ENCODE results near the gene CFAP97. TPM values are rescaled to one million over a fixed set of nuclear protein-coding genes. Genes with fewer than 3 reads are reported as not detected.
"Not testable (repeated sequence)": the region's sequence is repeated elsewhere in the genome, so short reads cannot be mapped to it uniquely, and the experiment has no call there.

The CFAP97 gene
- total RNA-seq, 5 donors from 2014 or later (not counting 1 experiment from before 2014, with no cell fraction given), result 29.8 to 35.3 (median 31.8) TPM

DNA sequence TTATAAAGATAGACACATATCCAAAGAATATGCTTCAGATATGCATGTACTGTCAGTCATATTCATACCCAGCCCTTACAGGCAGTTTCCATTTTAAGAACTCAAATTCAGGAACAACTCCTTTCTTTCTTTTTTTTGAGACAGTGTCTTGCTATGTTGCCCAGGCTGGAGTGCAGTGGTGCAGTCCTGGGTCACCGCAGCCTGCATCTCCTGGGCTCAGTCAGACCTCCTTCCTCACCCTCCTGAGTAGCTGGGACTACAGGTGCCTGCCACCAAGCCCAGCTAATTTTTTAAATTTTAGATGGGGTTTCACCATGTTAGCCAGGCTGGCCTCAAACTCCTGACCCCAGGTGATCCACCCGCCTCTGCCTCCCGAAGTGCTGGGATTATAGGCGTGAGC is 40.1 kb upstream of the CFAP97 start:
- Mint-ChIP-seq H3K27ac (no peak overlapping the region), H3K27me3 (no peaks in the 10 kb centered on the region), H3K36me3 (peaks cover 11% of the 10 kb centered on the region), H3K4me3 (no peak overlapping the region), H3K4me1 (peaks cover 0 to 3% (median 2%) of the 10 kb centered on the region in 3 donors), H3K9me3 (no peaks in the 10 kb centered on the region)
- DNase-seq (no peak), ATAC-seq (replicated peaks in 1 of 4) (no peak)
- ChIA-PET CTCF (interaction anchor here in 1 of 2 donors (0.6 to 0.7 kb wide), 2 partner anchors 19 to 229 kb away, joined by 3 to 5 read pairs; no protein-coding TSS in a partner anchor), POLR2A (interaction anchor here in 1 of 2 donors (0.7 kb wide), 1 partner anchor 16 kb away, joined by 3 read pairs; no protein-coding TSS in a partner anchor)
- H3K27me3 ChIP-seq (replicated peaks in 1 of 2; ENCODE audit: control insufficient read depth in 2 of 2, extremely low read depth in 1 of 2, insufficient read depth in 2 of 2, low read length in 1 of 2), result no peaks in the 10 kb centered on the region
- no peaks in the 10 kb centered on the region for H3K36me3 ChIP-seq (ENCODE audit: control insufficient read depth in 2 of 2, extremely low read depth in 1 of 2, insufficient read depth in 1 of 2, low read length in 1 of 2)
- no peak overlapping the region for H3K27ac ChIP-seq (ENCODE audit: low read length)
- no peak overlapping the region for H3K4me3 ChIP-seq (ENCODE audit: control insufficient read depth in 1 of 2, extremely low read depth in 1 of 2, low read length in 1 of 2)
- 100% methylated on average over 3 of the region's 4 CpGs for WGBS (ENCODE audit: insufficient coverage)
- H3K4me1 ChIP-seq (ENCODE audit: control insufficient read depth in 1 of 2, extremely low read depth in 1 of 2, insufficient read depth in 2 of 2, low read length in 2 of 2), result no peaks in the 10 kb centered on the region
- no peaks in the 10 kb centered on the region for H3K9me3 ChIP-seq

DNA sequence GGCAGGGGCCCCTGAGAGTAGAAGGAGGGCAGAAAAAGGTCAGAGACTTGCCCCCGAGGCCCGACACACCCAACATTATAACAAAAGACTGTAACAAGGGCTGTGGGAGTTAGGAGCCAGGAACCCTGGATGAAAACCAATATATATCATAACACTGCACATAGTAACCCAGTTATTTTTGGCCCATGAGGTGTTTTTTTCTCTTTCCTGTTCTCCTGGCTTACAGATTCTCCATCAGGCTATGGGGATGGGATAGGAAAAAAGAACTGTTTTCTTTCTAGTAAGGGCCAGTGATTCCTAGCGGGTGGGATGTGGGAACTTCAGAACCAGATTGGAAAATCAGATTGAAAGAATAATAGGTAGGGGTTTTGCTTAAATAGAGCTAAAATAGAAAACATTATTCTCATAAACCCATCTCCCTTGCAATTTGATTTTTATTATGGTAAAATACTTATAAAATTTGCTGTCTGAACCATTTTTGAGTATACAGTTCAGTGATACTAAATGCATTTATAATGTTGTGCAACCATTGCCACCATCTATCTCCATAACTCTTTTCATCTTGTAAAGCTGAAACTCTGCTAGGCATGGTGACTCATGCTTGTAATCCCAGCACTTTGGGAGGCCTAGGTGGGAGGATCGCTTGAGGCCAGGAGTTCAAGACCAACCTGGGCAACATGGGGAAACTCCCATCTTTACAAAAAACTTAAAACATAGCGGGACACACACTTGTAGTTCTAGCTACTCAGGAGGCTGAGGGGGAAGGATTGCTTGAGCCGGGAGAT is 39.1 kb upstream of the CFAP97 start:
- Mint-ChIP-seq H3K27ac (peak overlapping the region in 1 of 2 donors; percentile 34), H3K27me3 (no peaks in the 10 kb centered on the region), H3K36me3 (peaks cover 14% of the 10 kb centered on the region), H3K4me3 (no peak overlapping the region), H3K9me3 (peaks cover 0 to 5% (median 0%) of the 10 kb centered on the region in 3 donors), H3K4me1 (peaks cover 0 to 6% (median 6%) of the 10 kb centered on the region in 3 donors)
- no peak for DNase-seq
- WGBS (ENCODE audit: insufficient coverage), result no CpG with 5 or more reads among the region's 6 CpGs
- no peaks in the 10 kb centered on the region for H3K27me3 ChIP-seq (replicated peaks in 1 of 2; ENCODE audit: control insufficient read depth in 2 of 2, extremely low read depth in 1 of 2, insufficient read depth in 2 of 2, low read length in 1 of 2)
- no peaks in the 10 kb centered on the region for H3K9me3 ChIP-seq
- no peaks in the 10 kb centered on the region for H3K4me1 ChIP-seq (ENCODE audit: control insufficient read depth in 1 of 2, extremely low read depth in 1 of 2, insufficient read depth in 2 of 2, low read length in 2 of 2)
- ATAC-seq (replicated peaks in 1 of 4), result no peak
- ChIA-PET CTCF (interaction anchor here in 1 of 2 donors (0.6 to 0.7 kb wide), 2 partner anchors 10 to 20 kb away, joined by 3 read pairs; no protein-coding TSS in a partner anchor), POLR2A (interaction anchor here in 1 of 2 donors (0.7 kb wide), 1 partner anchor 17 kb away, joined by 3 read pairs; no protein-coding TSS in a partner anchor)
- no peak overlapping the region for H3K27ac ChIP-seq (ENCODE audit: low read length)
- H3K36me3 ChIP-seq (ENCODE audit: control insufficient read depth in 2 of 2, extremely low read depth in 1 of 2, insufficient read depth in 1 of 2, low read length in 1 of 2), result no peaks in the 10 kb centered on the region
- no peak overlapping the region for H3K4me3 ChIP-seq (ENCODE audit: control insufficient read depth in 1 of 2, extremely low read depth in 1 of 2, low read length in 1 of 2)

DNA sequence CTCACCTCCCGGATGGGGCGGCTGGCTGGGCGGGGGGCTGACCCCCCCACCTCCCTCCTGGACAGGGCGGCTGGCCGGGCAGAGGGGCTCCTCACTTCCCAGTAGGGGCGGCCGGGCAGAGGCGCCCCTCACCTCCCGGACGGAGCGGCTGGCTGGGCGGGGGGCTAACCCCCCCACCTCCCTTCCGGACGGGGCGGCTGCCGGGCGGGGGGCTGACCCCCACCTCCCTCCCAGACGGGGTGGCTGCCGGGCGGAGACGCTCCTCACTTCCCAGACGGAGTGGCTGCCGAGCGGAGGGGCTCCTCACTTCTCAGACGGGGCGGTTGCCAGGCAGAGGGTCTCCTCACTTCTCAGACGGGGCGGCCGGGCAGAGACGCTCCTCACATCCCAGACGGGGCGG is 36.7 kb upstream of the CFAP97 start:
- DNase-seq; CTCF ChIA-PET; H3K27me3 Mint-ChIP-seq; H3K27me3 ChIP-seq (replicated peaks in 1 of 2; ENCODE audit: control insufficient read depth in 2 of 2, extremely low read depth in 1 of 2, insufficient read depth in 2 of 2, low read length in 1 of 2); H3K36me3 Mint-ChIP-seq; H3K36me3 ChIP-seq (ENCODE audit: control insufficient read depth in 2 of 2, extremely low read depth in 1 of 2, insufficient read depth in 1 of 2, low read length in 1 of 2); H3K27ac Mint-ChIP-seq; H3K27ac ChIP-seq (ENCODE audit: low read length); H3K4me3 Mint-ChIP-seq; ATAC-seq (replicated peaks in 1 of 4); H3K9me3 Mint-ChIP-seq; POLR2A ChIA-PET; H3K4me1 ChIP-seq (ENCODE audit: control insufficient read depth in 1 of 2, extremely low read depth in 1 of 2, insufficient read depth in 2 of 2, low read length in 2 of 2); H3K9me3 ChIP-seq; H3K4me3 ChIP-seq (ENCODE audit: control insufficient read depth in 1 of 2, extremely low read depth in 1 of 2, low read length in 1 of 2): not testable (repeated sequence)
- peaks cover 0 to 12% (median 6%) of the 10 kb centered on the region in 3 donors for H3K4me1 Mint-ChIP-seq
- no CpG with 5 or more reads among the region's 32 CpGs for WGBS (ENCODE audit: insufficient coverage)

DNA sequence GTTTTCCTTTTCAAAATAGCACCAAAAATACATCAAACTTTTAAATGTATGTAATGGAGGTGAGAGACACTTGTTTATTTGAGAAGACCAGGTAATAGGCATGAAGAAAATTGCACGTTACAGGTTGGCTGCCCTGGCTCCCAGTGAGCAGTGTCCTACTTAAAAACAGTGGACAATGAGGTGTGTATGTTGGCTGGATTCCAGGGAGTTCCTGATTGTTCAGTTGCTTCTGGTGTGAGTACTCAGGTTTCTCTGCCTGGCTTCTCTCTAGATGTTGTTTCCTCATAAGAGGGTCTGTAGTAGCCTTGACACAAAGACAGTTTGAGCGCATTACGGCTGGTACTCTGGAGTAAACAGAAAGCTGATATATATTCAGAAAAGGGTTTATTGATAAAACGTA is 35.0 kb upstream of the CFAP97 start:
- Mint-ChIP-seq H3K9me3 (peaks cover 0 to 5% (median 0%) of the 10 kb centered on the region in 3 donors), H3K36me3 (peaks cover 8% of the 10 kb centered on the region), H3K27me3 (no peaks in the 10 kb centered on the region), H3K27ac (no peak overlapping the region), H3K4me1 (peaks cover 0 to 12% (median 3%) of the 10 kb centered on the region in 3 donors), H3K4me3 (no peak overlapping the region)
- H3K9me3 ChIP-seq, result no peaks in the 10 kb centered on the region
- no peak overlapping the region for H3K27ac ChIP-seq (ENCODE audit: low read length)
- H3K4me3 ChIP-seq (ENCODE audit: control insufficient read depth in 1 of 2, extremely low read depth in 1 of 2, low read length in 1 of 2), result no peak overlapping the region
- 100% methylated on average over 1 of the region's 4 CpGs for WGBS (ENCODE audit: insufficient coverage)
- H3K27me3 ChIP-seq (replicated peaks in 1 of 2; ENCODE audit: control insufficient read depth in 2 of 2, extremely low read depth in 1 of 2, insufficient read depth in 2 of 2, low read length in 1 of 2), result no peaks in the 10 kb centered on the region
- CTCF ChIA-PET, result interaction anchor here in 1 of 2 donors (0.5 kb wide), 1 partner anchor 143 kb away, joined by 3 read pairs; no protein-coding TSS in a partner anchor
- POLR2A ChIA-PET, result no interaction called here
- DNase-seq, result no peak
- H3K36me3 ChIP-seq (ENCODE audit: control insufficient read depth in 2 of 2, extremely low read depth in 1 of 2, insufficient read depth in 1 of 2, low read length in 1 of 2), result peaks cover 0 to 4% of the 10 kb centered on the region in 2 donors
- H3K4me1 ChIP-seq (ENCODE audit: control insufficient read depth in 1 of 2, extremely low read depth in 1 of 2, insufficient read depth in 2 of 2, low read length in 2 of 2), result no peaks in the 10 kb centered on the region
- no peak for ATAC-seq (replicated peaks in 1 of 4)

DNA sequence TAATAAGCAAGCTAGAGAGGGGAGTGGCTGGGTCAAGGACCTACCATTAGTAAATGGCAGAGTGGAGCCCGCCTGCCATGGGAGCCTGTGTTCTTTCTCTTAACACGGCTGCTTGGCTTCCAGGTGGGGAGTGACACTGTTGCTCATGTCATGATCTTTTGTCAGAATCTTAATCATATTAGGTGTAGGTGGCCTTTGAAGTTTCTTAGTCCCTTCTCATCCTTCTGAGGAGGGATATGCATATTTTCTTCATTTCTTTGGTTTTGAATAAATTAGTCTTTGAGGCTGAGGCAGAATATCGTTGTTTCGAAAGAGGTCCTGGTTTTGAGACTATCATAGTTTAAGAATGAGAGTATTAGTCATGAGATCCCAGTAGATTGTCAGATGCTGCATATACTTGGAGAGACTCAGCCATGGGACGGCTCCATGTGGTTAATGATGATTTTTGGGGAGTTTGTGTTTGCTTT is 34.4 kb upstream of the CFAP97 start:
- WGBS (ENCODE audit: insufficient coverage), result 39% methylated on average over 2 of the region's 5 CpGs
- H3K27ac Mint-ChIP-seq, result no peak overlapping the region

DNA sequence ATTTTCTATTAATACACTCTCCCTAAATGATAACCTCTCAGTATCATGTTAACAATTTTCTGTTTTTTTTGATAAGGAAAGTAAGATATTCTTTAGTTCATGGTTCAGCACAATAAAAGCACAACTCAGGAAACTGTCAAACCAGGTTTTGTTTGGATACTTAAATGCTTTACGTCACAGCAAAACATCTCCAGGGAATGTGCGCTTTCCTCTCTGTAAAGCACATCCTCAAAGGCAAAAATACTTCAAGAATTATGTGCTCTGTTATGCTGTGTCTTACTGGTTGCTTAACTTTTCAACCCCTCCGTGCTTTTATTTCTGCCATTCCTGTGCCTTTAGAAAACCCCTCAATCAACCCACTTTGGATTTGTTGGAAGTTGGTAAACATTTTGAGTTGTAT is 33.4 kb upstream of the CFAP97 start:
- Mint-ChIP-seq H3K4me1 (peaks cover 6 to 14% (median 8%) of the 10 kb centered on the region in 3 donors), H3K9me3 (peaks cover 0 to 5% (median 0%) of the 10 kb centered on the region in 3 donors), H3K4me3 (no peak overlapping the region), H3K27ac (no peak overlapping the region), H3K36me3 (peaks cover 13% of the 10 kb centered on the region), H3K27me3 (no peaks in the 10 kb centered on the region)
- ATAC-seq (replicated peaks in 1 of 4) (no peak), DNase-seq (no peak)
- CTCF ChIA-PET, result interaction anchor here in 1 of 2 donors (0.7 kb wide), 1 partner anchor 95 kb away, joined by 5 read pairs; no protein-coding TSS in a partner anchor
- H3K36me3 ChIP-seq (ENCODE audit: control insufficient read depth in 2 of 2, extremely low read depth in 1 of 2, insufficient read depth in 1 of 2, low read length in 1 of 2), result peaks cover 0 to 4% of the 10 kb centered on the region in 2 donors
- WGBS (ENCODE audit: insufficient coverage), result 100% methylated on average over 1 of the region's 3 CpGs
- H3K4me1 ChIP-seq (ENCODE audit: control insufficient read depth in 1 of 2, extremely low read depth in 1 of 2, insufficient read depth in 2 of 2, low read length in 2 of 2), result no peaks in the 10 kb centered on the region
- no peaks in the 10 kb centered on the region for H3K27me3 ChIP-seq (replicated peaks in 1 of 2; ENCODE audit: control insufficient read depth in 2 of 2, extremely low read depth in 1 of 2, insufficient read depth in 2 of 2, low read length in 1 of 2)
- H3K4me3 ChIP-seq (ENCODE audit: control insufficient read depth in 1 of 2, extremely low read depth in 1 of 2, low read length in 1 of 2), result no peak overlapping the region
- no peak overlapping the region for H3K27ac ChIP-seq (ENCODE audit: low read length)
- H3K9me3 ChIP-seq, result no peaks in the 10 kb centered on the region
- POLR2A ChIA-PET, result interaction anchor here in 1 of 2 donors (0.6 kb wide), 1 partner anchor 21 kb away, joined by 3 read pairs; no protein-coding TSS in a partner anchor

More for the DNA sequence above, 34.4 kb upstream of the CFAP97 start:
- Mint-ChIP-seq H3K9me3 (peaks cover 0 to 5% (median 0%) of the 10 kb centered on the region in 3 donors), H3K36me3 (peaks cover 8% of the 10 kb centered on the region), H3K4me3 (no peak overlapping the region), H3K27me3 (no peaks in the 10 kb centered on the region), H3K4me1 (peaks cover 0 to 12% (median 3%) of the 10 kb centered on the region in 3 donors)
- H3K27ac ChIP-seq (ENCODE audit: low read length), result no peak overlapping the region
- H3K4me3 ChIP-seq (ENCODE audit: control insufficient read depth in 1 of 2, extremely low read depth in 1 of 2, low read length in 1 of 2), result no peak overlapping the region
- no peaks in the 10 kb centered on the region for H3K4me1 ChIP-seq (ENCODE audit: control insufficient read depth in 1 of 2, extremely low read depth in 1 of 2, insufficient read depth in 2 of 2, low read length in 2 of 2)
- H3K9me3 ChIP-seq, result no peaks in the 10 kb centered on the region
- DNase-seq (no peak), ATAC-seq (replicated peaks in 1 of 4) (no peak)
- no peaks in the 10 kb centered on the region for H3K27me3 ChIP-seq (replicated peaks in 1 of 2; ENCODE audit: control insufficient read depth in 2 of 2, extremely low read depth in 1 of 2, insufficient read depth in 2 of 2, low read length in 1 of 2)
- ChIA-PET POLR2A (interaction anchor here in 1 of 2 donors (0.6 kb wide), 1 partner anchor 16 kb away, joined by 6 read pairs; no protein-coding TSS in a partner anchor), CTCF (interaction anchor here in 1 of 2 donors (0.5 to 0.7 kb wide), 2 partner anchors 16 to 142 kb away, joined by 3 to 4 read pairs; no protein-coding TSS in a partner anchor)
- H3K36me3 ChIP-seq (ENCODE audit: control insufficient read depth in 2 of 2, extremely low read depth in 1 of 2, insufficient read depth in 1 of 2, low read length in 1 of 2), result peaks cover 0 to 4% of the 10 kb centered on the region in 2 donors
